SKM-1 (cell line): ENCODE data around the gene RYR1.
A peak's percentile ranks its signal among the peaks of the same experiment; 100 is the strongest.
"Not testable (repeated sequence)": the region's sequence is repeated elsewhere in the genome, so short reads cannot be mapped to it uniquely, and the experiment has no call there.

Experiments used
- DNase-seq: peaks from one replicate; lab custom pipeline; 2025; ENCODE audit not compliant: unreplicated experiment; lab: John Stamatoyannopoulos, UW

Gene RYR1

DNA sequence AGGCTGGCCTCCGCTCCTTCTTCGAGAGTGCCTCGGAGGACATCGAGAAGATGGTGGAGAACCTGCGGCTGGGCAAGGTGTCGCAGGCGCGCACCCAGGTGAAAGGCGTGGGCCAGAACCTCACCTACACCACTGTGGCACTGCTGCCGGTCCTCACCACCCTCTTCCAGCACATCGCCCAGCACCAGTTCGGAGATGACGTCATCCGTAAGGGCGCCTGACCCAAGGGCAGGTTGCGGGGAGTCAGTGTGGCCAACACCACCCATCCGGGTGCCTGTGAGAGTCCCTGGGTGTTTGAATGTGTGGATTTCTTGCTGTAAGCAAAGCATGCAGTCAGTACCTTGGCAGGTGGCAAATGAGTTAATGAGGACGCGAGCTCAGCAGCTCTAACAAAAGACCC is 78.8 kb downstream of the RYR1 start:
- DNase-seq: no peak

DNA sequence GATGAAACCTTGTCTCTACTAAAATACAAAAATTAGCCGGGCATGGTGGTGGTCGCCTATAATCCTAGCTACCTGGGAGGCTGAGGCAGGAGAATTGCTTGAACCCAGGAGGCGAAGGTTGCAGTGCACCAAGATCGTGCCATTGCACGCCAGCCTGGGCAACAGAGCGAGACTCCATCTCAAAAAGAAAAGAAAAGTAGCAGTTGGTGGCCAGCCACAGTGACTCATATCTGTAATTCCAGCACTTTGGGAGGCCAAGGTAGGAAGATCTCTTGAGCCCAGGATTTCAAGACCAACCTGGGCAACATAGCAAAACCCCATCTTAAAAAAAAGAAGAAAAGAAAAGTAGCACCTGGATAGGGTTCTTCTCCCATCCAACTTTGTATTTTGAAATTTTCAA is 79.7 kb downstream of the RYR1 start:
- DNase-seq: not testable (repeated sequence)

DNA sequence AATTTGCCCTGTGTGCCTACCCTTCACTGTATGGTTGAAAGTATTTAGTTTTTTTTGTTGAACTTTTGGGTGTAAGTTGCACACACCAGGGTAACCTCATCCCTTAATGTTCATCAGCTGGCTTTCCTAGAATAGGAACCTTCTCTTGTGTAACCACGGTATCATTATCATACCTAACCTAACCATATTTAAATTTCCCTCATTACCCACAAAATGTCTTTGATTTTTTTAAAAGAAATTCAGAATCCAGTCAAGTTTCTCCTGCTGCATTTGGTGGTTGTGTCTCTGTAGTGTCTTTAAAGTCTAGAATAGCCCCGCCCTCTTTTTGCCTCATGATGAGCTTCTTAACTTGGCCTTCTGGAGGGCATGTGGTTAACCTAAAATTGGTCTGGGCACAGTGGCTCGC is 80.3 kb downstream of the RYR1 start:
- no peak for DNase-seq

DNA sequence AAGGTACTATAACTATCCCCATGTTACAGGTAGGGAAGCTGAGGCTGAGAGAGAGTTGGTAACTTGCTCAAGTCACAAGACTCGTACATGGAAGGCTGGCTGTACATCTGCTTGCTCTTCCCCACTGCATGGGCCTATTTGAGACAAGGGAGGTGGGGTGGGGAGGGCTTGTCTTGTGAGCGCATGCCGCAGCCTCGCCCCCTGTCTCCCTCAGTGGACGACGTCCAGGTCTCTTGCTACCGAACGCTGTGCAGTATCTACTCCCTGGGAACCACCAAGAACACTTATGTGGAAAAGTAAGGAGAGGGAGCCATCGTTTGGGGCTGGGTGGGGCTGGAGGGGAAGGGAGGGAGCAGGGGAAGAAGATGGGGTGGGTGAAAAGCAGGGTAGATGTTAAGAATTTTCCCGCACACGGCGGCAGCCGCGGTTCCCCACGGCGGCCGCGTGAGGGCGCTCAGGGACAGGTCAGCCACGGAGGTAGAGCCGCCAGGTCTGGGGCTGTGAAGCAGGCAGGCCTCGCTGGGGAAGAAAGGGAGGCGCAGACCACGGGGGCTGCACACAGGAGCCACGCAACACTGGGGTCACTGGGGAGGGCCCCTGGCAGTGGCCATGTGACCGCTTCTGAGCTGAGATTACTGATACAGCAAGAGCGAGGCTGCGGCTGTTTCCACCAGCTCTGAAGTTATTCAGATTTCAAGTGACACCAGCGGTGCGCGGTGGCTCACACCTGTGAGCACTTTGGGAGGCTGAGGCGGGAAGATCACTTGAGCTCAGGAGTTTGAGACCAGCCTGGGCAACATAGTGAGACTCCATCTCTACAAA is 81.5 kb downstream of the RYR1 start:
- peak; percentile 16 for DNase-seq

DNA sequence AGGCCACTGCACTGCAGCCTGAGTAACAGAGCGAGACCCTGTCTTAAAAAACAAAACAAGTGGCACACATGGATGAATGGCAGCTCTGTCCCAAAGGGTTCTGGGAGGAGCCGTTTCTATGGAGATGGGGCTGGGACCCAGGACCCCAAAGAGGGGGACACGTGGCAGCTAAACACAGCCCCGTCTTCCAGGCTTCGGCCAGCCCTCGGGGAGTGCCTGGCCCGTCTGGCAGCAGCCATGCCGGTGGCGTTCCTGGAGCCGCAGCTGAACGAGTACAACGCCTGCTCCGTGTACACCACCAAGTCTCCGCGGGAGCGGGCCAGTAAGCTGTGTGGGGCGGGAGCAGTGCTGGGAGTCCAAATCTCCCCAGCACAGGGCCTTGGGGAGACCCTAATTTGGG is 82.4 kb downstream of the RYR1 start:
- no peak for DNase-seq

DNA sequence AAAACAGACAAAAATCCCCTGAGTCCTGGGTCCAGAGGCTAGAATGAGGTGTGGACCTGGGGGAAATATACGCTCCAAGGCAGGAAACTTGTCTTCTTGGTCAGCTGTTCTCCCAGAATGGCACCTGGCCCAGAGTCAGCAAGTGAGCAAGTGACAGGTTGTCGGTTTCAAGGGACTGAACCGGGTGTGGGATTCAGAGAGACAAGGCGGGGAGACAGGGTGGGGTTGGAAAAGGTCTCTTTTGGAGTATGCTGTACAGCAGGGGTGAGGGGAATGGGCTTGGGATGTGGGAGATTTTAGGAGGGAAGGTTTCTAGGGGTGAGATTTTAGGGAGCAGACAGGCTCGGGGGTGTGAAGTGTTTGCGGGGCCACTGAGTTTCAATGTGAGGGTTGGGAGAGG is 83.3 kb downstream of the RYR1 start:
- no peak for DNase-seq

DNA sequence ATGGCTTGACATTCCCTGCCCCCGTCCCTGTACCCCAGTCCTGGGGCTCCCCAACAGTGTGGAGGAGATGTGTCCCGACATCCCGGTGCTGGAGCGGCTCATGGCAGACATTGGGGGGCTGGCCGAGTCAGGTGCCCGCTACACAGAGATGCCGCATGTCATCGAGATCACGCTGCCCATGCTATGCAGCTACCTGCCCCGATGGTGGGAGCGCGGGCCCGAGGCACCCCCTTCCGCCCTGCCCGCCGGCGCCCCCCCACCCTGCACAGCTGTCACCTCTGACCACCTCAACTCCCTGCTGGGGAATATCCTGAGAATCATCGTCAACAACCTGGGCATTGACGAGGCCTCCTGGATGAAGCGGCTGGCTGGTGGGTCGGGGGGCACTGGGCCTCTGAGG is 83.8 kb downstream of the RYR1 start:
- no peak for DNase-seq

DNA sequence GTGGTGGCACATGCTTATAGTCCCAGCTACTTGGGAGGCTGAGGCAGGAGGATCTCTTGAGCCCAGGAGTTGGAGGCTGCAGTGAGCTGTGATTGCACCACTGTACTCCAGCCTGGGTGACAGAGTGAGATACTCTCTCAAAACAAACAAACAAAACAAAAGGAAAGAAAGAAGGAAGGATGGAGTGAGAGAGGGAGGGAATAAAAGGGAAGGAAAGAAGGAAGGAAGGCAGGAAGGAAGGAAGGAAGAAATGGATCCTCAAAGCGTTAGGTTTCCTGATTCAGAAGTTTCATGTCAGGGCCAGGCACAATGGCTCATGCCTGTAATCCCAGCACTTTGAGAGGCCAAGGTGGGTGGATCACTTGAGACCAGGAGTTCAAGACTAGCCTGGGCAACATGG is 84.5 kb downstream of the RYR1 start:
- DNase-seq: not testable (repeated sequence)

DNA sequence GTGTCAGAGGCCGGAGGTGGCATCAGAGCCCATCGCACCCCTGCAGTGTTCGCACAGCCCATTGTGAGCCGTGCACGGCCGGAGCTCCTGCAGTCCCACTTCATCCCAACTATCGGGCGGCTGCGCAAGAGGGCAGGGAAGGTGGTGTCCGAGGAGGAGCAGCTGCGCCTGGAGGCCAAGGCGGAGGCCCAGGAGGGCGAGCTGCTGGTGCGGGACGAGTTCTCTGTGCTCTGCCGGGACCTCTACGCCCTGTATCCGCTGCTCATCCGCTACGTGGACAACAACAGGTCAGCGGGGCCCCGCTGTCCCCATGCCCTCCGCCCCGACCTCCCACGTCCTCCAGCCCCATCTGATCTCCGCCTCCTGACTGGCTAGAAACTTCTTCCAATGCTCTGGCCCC is 85.7 kb downstream of the RYR1 start:
- no peak for DNase-seq

DNA sequence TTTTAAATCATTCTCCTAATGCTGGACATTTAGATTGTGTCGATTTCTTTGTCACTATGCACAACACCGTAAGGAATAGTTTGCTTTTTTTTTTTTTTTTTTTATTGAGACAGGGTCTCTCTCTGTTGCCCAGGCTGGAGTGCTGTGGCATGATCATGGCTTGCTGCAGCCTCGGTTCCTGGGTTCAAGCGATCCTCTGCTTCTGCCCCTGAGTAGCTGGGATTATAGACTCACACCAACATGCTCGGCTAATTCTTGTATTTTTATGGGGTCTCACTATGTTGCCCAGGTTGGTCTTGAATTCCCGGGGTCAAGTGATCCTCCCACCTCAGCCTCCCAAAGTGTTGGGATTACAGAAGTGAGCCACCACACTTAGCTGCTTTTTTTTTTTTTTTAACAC is 86.5 kb downstream of the RYR1 start:
- DNase-seq: no peak

DNA sequence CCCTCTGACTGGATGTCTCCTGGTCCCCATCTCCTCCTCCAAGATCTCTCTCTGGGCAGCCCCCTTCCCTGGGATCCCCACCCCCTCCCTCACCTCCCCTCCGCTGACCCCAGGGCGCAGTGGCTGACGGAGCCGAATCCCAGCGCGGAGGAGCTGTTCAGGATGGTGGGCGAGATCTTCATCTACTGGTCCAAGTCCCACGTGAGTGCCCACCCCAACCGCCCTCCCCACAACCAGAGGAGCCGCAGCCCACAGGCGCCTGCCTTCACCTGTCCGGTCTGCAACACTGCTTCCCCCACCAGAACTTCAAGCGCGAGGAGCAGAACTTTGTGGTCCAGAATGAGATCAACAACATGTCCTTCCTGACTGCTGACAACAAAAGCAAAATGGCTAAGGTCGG is 89.4 kb downstream of the RYR1 start:
- DNase-seq: no peak

DNA sequence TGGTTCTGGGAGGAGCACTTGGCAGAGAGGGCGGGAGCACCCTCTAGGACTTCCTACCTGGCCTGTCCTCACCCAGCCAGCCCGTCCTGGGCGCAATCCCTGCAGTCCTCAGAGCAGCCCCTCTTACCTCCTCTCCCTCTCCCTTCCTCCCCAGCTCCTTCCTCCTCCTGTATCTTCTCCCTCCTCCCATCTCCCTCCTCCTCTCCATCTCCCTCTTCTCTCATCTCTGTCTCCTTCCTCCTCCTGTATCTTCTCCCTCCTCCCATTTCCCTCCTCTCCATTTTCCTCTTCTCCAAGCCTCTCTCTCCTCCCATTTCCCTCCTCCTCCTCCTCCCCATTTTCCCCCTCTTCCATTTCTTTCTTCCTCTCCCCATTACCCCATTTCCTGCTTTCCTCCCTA is 89.8 kb downstream of the RYR1 start:
- no peak for DNase-seq

DNA sequence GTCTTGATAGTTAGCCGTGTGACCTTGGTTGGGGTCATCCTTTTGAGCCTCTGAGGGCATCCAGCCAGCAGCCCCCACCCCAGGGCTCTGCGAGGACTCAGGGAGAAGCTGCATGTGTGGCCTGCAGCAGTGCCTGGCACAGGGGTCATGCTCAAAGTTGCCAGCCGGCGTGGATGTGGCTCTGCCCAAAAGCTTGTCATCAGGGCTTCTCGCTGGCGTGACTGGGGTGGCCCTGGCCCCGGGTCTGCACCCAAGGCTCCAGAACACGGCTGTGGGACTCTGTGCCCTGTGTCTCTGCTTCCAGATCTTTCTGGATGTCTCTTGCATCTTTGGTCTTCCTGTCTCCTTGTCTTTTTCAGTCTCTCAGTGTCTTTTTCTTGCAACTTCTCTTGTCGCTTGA is 90.9 kb downstream of the RYR1 start:
- DNase-seq: no peak

DNA sequence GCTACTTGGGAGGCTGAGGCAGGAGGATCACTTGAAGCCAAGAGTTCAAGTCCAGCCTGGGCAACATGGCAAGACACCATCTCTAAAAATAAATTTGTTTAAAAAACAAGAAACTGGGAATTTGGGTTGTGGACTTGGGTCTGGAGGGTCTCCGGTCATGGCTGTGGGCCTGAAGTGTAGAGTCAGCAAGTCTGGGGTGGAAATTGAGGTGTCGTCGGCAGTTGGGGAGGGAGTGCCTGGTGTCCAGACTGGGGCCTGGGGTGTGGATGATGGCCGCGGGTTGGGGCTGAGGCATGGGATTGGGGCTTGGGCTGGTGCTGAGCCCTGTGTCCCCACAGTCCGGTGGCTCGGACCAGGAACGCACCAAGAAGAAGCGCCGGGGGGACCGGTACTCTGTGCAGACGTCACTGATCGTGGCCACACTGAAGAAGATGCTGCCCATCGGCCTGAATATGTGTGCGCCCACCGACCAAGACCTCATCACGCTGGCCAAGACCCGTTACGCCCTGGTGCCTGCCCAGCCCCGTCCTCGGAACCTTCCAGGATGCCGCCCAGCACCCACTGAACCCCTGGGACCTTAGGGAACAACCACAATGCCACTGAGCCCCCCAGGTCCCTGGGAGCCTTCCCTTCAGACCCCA is 91.6 kb downstream of the RYR1 start:
- no peak for DNase-seq

DNA sequence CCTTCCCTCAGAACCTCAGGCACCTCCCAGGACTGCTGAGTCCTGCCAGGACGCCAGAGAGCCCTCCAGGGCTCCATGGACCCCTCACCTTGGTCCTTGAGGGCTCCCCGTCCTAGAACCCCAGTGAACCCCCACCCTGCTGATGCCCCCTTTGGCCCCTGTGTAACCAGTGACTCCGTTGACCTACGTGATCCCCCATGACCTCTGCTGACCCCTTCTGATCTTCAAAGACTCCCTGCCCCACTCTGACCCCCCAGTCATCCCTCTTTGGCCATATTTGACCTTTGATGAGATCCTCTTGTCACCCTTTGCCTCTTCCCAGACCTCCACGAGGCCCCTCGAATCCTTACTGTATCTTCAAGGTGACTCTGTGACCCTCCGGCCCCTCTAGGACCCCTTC is 92.9 kb downstream of the RYR1 start:
- no peak for DNase-seq

DNA sequence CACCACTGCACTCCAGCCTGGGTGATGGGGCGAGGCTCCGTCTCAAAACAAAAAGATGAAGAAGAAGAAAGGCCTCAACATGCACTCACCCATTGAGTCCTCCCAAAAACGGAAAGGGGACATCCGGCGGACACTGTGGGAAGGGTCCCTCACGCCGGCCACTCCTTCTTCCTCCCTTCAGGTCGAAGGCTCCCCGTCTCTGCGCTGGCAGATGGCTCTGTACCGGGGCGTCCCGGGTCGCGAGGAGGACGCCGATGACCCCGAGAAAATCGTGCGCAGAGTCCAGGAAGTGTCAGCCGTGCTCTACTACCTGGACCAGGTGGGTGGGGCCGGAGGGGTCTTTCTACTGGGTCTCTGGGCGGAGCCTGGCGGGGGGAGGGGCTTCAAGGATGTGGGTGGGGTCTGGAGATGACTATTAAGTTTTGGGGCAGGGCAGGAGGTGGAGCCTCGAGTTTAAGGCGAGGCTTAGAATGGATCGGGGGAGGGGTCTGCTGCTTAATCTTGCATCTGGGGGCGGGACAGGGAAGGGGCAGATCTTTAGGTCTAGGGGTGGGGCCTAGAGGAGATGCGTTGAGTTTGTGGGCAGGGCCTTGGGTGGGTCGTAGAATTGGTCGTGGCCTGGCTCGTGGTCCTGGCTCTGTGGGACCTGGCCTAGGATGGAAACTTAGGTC is 94.1 kb downstream of the RYR1 start:
- DNase-seq: no peak

DNA sequence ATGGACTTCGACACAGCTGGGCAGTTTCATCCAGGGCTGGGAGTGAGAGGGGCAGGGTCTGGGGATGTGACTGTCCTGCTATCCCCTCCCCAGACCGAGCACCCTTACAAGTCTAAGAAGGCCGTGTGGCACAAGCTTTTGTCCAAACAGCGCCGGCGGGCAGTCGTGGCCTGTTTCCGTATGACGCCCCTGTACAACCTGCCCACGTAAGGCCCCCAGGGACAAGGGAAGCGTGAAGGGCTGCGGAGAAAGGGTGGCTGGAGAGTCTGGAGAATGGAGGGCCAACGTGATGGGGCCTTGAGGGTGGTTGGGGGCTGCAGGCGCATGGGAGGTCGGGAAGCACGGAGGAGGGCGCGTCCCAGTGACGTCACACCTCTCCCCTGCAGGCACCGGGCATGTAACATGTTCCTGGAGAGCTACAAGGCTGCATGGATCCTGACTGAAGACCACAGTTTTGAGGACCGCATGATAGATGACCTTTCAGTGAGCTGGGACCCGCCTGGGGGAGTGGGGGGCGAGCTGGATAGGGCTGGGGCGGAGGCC is 94.8 kb downstream of the RYR1 start:
- DNase-seq: no peak

DNA sequence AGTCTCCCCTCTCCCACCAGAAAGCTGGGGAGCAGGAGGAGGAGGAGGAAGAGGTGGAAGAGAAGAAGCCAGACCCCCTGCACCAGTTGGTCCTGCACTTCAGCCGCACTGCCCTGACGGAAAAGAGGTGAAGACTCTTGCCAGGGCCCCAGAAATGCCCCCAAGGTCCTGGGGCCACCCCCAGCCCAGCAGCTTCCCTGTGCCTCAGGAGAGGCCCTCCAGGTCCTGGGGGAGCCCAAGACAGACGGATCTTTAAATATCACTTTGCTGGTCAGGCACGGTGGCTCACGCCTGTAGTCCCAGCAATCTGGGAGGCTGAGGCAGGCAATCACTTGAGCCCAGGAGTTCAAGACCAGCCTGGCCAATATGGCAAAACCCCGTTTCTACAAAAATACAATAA is 95.4 kb downstream of the RYR1 start:
- DNase-seq: no peak

DNA sequence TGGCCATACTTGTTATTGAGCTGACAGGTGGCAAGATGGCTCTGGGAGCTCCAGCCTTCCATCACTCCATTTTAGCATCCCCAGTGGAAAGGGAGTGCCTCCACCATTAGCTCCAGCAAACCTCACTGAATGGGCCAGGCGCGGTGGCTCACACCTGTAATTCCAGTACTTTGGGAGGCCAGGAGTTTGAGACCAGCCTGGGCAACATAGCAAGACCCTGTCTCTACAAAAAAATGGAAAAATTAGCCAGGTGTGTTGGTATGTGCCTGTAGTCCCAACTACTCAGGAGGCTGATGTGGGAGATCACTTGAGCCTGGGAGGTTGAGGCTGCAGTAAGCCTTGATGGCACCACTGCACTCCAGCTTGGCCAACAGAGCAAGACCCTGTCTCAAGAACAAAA is 98.0 kb downstream of the RYR1 start:
- no peak for DNase-seq

DNA sequence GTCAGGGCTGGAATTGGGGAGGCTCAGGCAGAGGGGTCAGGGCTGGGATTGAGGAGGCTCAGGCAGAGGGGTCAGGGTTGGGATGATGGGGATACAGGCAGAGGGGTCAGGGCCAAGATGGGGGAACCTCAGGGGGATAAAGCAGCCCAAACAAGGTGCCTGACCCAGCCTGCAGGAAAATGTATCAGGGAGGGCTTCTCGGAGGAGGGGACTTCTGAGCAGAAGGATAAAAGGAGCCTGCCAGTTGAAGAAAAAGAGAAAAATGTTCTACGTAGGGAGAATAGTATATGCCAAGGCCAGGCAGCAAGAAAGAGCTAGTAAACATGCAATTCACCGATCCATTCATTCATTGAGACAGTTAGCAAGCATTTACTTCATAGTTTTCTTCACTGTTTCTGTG is 99.4 kb downstream of the RYR1 start:
- no peak for DNase-seq

DNA sequence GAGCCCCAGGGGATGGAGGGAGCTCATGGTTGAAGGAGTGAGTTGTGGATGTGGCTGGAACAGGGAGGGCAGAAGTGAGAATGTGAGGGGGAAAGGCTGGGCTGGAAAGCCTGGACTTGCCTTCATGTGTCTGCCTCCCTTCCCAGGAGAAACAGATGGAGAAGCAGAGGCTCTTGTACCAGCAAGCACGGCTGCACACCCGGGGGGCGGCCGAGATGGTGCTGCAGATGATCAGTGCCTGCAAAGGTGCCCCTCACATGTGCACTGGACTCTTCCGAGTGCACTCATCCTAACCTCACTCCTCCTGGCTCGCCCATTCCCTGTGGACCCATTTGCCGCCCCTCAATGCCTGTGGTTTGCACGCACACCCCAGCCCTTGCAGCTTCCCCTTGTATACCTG is 101.1 kb downstream of the RYR1 start:
- no peak for DNase-seq

DNA sequence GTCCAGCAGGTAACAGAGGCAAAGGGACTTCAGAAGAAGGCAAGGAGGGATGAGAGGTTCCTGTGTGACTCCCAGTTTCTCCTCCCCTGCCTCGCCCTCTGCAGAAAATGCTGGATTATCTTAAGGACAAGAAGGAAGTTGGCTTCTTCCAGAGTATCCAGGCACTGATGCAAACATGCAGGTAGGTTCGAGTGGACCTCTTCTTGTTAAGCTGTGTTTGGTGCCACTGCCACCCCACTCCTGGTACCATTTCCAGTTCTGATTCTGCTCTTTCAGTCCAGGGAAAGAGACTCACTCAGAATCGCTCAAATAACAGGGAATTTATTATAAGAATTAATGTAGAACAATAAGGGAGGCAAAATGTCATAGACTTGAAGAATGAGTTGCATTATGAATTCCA is 101.7 kb downstream of the RYR1 start:
- DNase-seq: no peak
